Measurements from ENCODE around the gene PLEKHA7. TPM values are rescaled to one million over a fixed set of nuclear protein-coding genes. Genes with fewer than 3 reads are reported as not detected.

The PLEKHA7 gene
- total RNA-seq, 2 experiments from 2014 or later: 0.13 TPM; not detected in 1

GRCh38 chr11:16935518-16936302 lies 78.5 kb downstream of the PLEKHA7 start:
- Histone ChIP-seq H3K4me1 (ENCODE audit: insufficient read depth, low read length, poor library complexity, severe bottlenecking) (no peaks in the 10 kb centered on the region), H3K9me3 (ENCODE audit: low read length) (no peaks in the 10 kb centered on the region), H3K9me2 (ENCODE audit: insufficient read depth, low read length) (no peaks in the 10 kb centered on the region), H3K27ac (ENCODE audit: low read depth, low read length, poor library complexity, severe bottlenecking) (no peak overlapping the region), H3K36me3 (ENCODE audit: insufficient read depth, low read length) (no peaks in the 10 kb centered on the region), H3K4me2 (ENCODE audit: low read length) (no peak overlapping the region), H2AFZ (ENCODE audit: low read length) (no peak overlapping the region), H3K79me2 (ENCODE audit: insufficient read depth, low read depth, low read length) (no peaks in the 10 kb centered on the region), H4K20me1 (ENCODE audit: insufficient read depth, low read length) (no peaks in the 10 kb centered on the region), H3K4me3 (ENCODE audit: low read depth, low read length, poor library complexity, severe bottlenecking) (no peak overlapping the region)
- TF ChIP-seq EZH2phosphoT487 (IDR thresholded peaks at IDR 0.05; ENCODE audit: borderline replicate concordance, low read depth, low read length) (no peak), CTCF (conservative IDR thresholded peaks at IDR 0.05; ENCODE audit: low read length) (peak; percentile 77)
- intact Hi-C loops (cut with micrococcal nuclease; ENCODE audit: unreplicated experiment): loop anchor here (5.0 kb wide), 1 partner anchor 127 kb away; no protein-coding TSS in a partner anchor
- ChIA-PET POLR2A (no interaction called here), CTCF (ENCODE audit: unreplicated experiment) (no interaction called here)
- no TSS peak for BruUV-seq (replicated peaks)
- DNase-seq (ENCODE audit: low spot score): peak; percentile 38

- DNase-seq (ENCODE audit: low spot score): no peak
- H3K4me1 ChIP-seq (ENCODE audit: insufficient read depth, low read length, poor library complexity, severe bottlenecking): no peaks in the 10 kb centered on the region
- H3K9me3 ChIP-seq (ENCODE audit: low read length): no peaks in the 10 kb centered on the region
- POLR2A ChIA-PET: no interaction called here
- TF ChIP-seq EZH2phosphoT487 (IDR thresholded peaks at IDR 0.05; ENCODE audit: borderline replicate concordance, low read depth, low read length) (no peak), CTCF (conservative IDR thresholded peaks at IDR 0.05; ENCODE audit: low read length) (no peak)
- H3K36me3 ChIP-seq (ENCODE audit: insufficient read depth, low read length): no peaks in the 10 kb centered on the region
- H3K79me2 ChIP-seq (ENCODE audit: insufficient read depth, low read depth, low read length): no peaks in the 10 kb centered on the region
- no peak overlapping the region for H3K4me3 ChIP-seq (ENCODE audit: low read depth, low read length, poor library complexity, severe bottlenecking)
- BruUV-seq (replicated peaks): no TSS peak
- no peak overlapping the region for H3K27ac ChIP-seq (ENCODE audit: low read depth, low read length, poor library complexity, severe bottlenecking)
- intact Hi-C loops (cut with micrococcal nuclease; ENCODE audit: unreplicated experiment): no loop called here
- H3K4me2 ChIP-seq (ENCODE audit: low read length): no peak overlapping the region
- no peaks in the 10 kb centered on the region for H4K20me1 ChIP-seq (ENCODE audit: insufficient read depth, low read length)
- CTCF ChIA-PET (ENCODE audit: unreplicated experiment): no interaction called here
- H3K9me2 ChIP-seq (ENCODE audit: insufficient read depth, low read length): no peaks in the 10 kb centered on the region
- no peak overlapping the region for H2AFZ ChIP-seq (ENCODE audit: low read length)
Observed at GRCh38 chr11:16933756-16934603, 80.2 kb downstream of the PLEKHA7 start.
